Endothelial cell of umbilical vein (primary cell): ENCODE results near the gene CSH2. TPM values are rescaled to one million over a fixed set of nuclear protein-coding genes. Genes with fewer than 3 reads are reported as not detected.

Experiments
- BruUV-seq: library from RNA; stranded (reverse); fragments of 400-500 nt; replicated peaks from 2 replicates; lab custom pipeline; 2021; lab: Mats Ljungman, UMichigan
- CTCF ChIA-PET: fragments of 300-600, 350-600 bp; sonication (Branson Sonifier 250); formaldehyde crosslinking; loops from one replicate; lab custom pipeline; 2021; ENCODE audit warnings: antibody characterized with exemption, inconsistent platforms; lab: Charles Lee
- POLR2A ChIA-PET: fragments of 300-600, 350-600 bp; sonication (Branson Sonifier 250); formaldehyde crosslinking; loops from one replicate; lab custom pipeline; 2021; ENCODE audit warnings: antibody characterized with exemption, inconsistent platforms; lab: Charles Lee
- DNase-seq: peaks from one replicate; pipeline ENCODE4 v3.0.0-alpha.2; 2011; ENCODE audit warnings: low read depth, low spot score
- FAIRE-seq: peaks from 2 replicates; lab custom pipeline; 2011; peaks lifted over from hg19 to GRCh38; lab: Jason Lieb, UNC
- H2AFZ ChIP-seq: 2 replicates; pipeline ENCODE4 v1.6.0; 2012; ENCODE audit warnings: low read depth, low read length, control low read depth, inconsistent platforms
- H3K27ac ChIP-seq: 2 replicates; pipeline ENCODE4 v1.5.1; 2011; ENCODE audit warnings: low read depth, mild to moderate bottlenecking, control low read depth, low read length, moderate library complexity; ENCODE audit not compliant: insufficient read depth
- H3K27me3 ChIP-seq, 2 experiments: 2 replicates each; pipeline versions ENCODE4 v1.6.0 to v1.6.1; 2011; ENCODE audit warnings: low read length in 2 of 2, mixed read lengths in 1 of 2; ENCODE audit not compliant: control insufficient read depth in 2 of 2, insufficient read depth in 2 of 2
- H3K36me3 ChIP-seq, 2 experiments: 2 replicates in 1 of 2; 3 replicates in 1 of 2; pipeline ENCODE4 v1.5.1; 2011; ENCODE audit warnings: low read length in 2 of 2, mild to moderate bottlenecking in 1 of 2, moderate library complexity in 1 of 2; ENCODE audit not compliant: control insufficient read depth in 2 of 2, insufficient read depth in 2 of 2; ENCODE audit errors: extremely low read depth in 1 of 2
- H3K4me1 ChIP-seq: 3 replicates; pipeline ENCODE4 v1.5.1; 2011; ENCODE audit warnings: mild to moderate bottlenecking, low read length; ENCODE audit not compliant: control insufficient read depth, insufficient read depth; ENCODE audit errors: extremely low read depth
- H3K4me2 ChIP-seq: 2 replicates; pipeline ENCODE4 v1.6.1; 2011; ENCODE audit warnings: low read length, control low read depth, mixed read lengths; ENCODE audit not compliant: insufficient read depth
- H3K4me3 ChIP-seq, 3 experiments: fragments of 200-600 bp in 1 of 3; sonication (generic), shearing (Covaris generic) in 1 of 3; replicated peaks in 1 of 3; 2 replicates each; pipeline ENCODE4 v1.5.1; 2011 to 2016; ENCODE audit warnings: control low read depth in 3 of 3, low read length in 3 of 3, mild to moderate bottlenecking in 2 of 3, inconsistent platforms in 1 of 3, low read depth in 1 of 3, moderate library complexity in 1 of 3; ENCODE audit not compliant: insufficient read depth in 1 of 3
- H3K79me2 ChIP-seq: 2 replicates; pipeline ENCODE4 v1.6.0; 2012; ENCODE audit warnings: low read length, inconsistent platforms; ENCODE audit not compliant: control insufficient read depth, insufficient read depth
- H3K9ac ChIP-seq: replicated peaks from 2 replicates; pipeline ENCODE3; 2011; ENCODE audit warnings: low read length, control low read depth; ENCODE audit not compliant: insufficient read depth; ENCODE audit errors: extremely low read depth
- H3K9me1 ChIP-seq: replicated peaks from 3 replicates; pipeline ENCODE4 v1.6.0; 2011; ENCODE audit warnings: mild to moderate bottlenecking, low read length; ENCODE audit not compliant: control insufficient read depth, insufficient read depth; ENCODE audit errors: extremely low read depth
- H3K9me3 ChIP-seq: replicated peaks from 2 replicates; pipeline ENCODE4 v1.5.1; 2012; ENCODE audit warnings: low read length, inconsistent platforms; ENCODE audit not compliant: control insufficient read depth, insufficient read depth
- H4K20me1 ChIP-seq: replicated peaks from 2 replicates; pipeline ENCODE3; 2011; ENCODE audit warnings: mild to moderate bottlenecking, low read length; ENCODE audit not compliant: control insufficient read depth, insufficient read depth; ENCODE audit errors: extremely low read depth
- EZH2 ChIP-seq: IDR thresholded peaks from 2 replicates; pipeline ENCODE4 v1.6.1; 2012; ENCODE audit warnings: borderline replicate concordance, low read depth, mild to moderate bottlenecking, moderate library complexity, low read length, inconsistent platforms; ENCODE audit not compliant: severe bottlenecking
- FOS ChIP-seq: IDR thresholded peaks from 2 replicates; pipeline ENCODE4 v1.6.1; 2011; ENCODE audit warnings: mild to moderate bottlenecking, low read length, moderate library complexity, borderline replicate concordance; ENCODE audit not compliant: insufficient read depth
- GATA2 ChIP-seq: IDR thresholded peaks from 2 replicates; pipeline ENCODE4 v1.7.0; 2011; ENCODE audit warnings: low read depth, mild to moderate bottlenecking, moderate library complexity, mixed read lengths, low read length; ENCODE audit not compliant: insufficient read length, insufficient read depth
- JUN ChIP-seq: IDR thresholded peaks from 2 replicates; pipeline ENCODE4 v1.6.1; 2011; ENCODE audit warnings: borderline replicate concordance, low read depth; ENCODE audit not compliant: insufficient read length, insufficient read depth
- MYC ChIP-seq: IDR thresholded peaks from one replicate; pipeline ENCODE4 v1.6.1; 2011; ENCODE audit warnings: mild to moderate bottlenecking, low read depth, low read length
- POLR2A ChIP-seq: IDR thresholded peaks from 2 replicates; pipeline ENCODE4 v1.6.1; 2012; ENCODE audit warnings: low read depth, mild to moderate bottlenecking, control low read depth, low read length
- POLR2AphosphoS5 ChIP-seq: IDR thresholded peaks from 2 replicates; pipeline ENCODE4 v1.6.1; 2012; ENCODE audit warnings: low read depth, mild to moderate bottlenecking, control low read depth, low read length, moderate library complexity; ENCODE audit not compliant: insufficient read depth
- dilution Hi-C: fragments of 300-500 bp; cut with MboI; formaldehyde crosslinking; loops from one replicate; pipeline ENCODE4 v1.15.0; 2019; ENCODE audit warnings: low sequenced_read_pairs; ENCODE audit not compliant: extremely low pct_ligation_motif_present
- intact Hi-C: fragments of 100-400 bp; cut with micrococcal nuclease; formaldehyde crosslinking; loops from one replicate; pipeline ENCODE4 v1.10.0; 2022
- polyA plus RNA-seq, 4 experiments: library from polyadenylated mRNA; depleted of rRNA in 3 of 4; stranded (reverse) in 3 of 4; unstranded in 1 of 4; fragments of >200 nt; gene quantifications; 2 replicates each; pipeline versions ENCODE4 v1.2.1 to v1.2.3, GENCODE V29; 2011 to 2012; ENCODE audit warnings: missing spikeins in 1 of 4
- total RNA-seq: library from RNA; stranded (reverse); gene quantifications from 2 replicates; pipeline ENCODE4 v1.2.3, GENCODE V29; 2021
- TF ChIP-seq, protein P1 (sequence below): IDR thresholded peaks from 2 replicates; pipeline ENCODE4 v1.6.1; 2011; ENCODE audit not compliant: insufficient read depth, insufficient read length
- TF ChIP-seq, protein P2 (sequence below), 2 donors: IDR thresholded peaks; 1 replicate in 1 of 2; 2 replicates in 1 of 2; pipeline ENCODE4 v1.5.1; 2011; ENCODE audit warnings: low read length in 2 of 2, mild to moderate bottlenecking in 2 of 2, moderate library complexity in 2 of 2, control low read depth in 1 of 2, inconsistent platforms in 1 of 2, low read depth in 1 of 2; ENCODE audit not compliant: insufficient read depth in 1 of 2; ENCODE audit errors: extremely low read depth in 1 of 2

CSH2 gene
- total and polyA plus RNA-seq, 2 donors (not counting 3 experiments of a cell fraction or from before 2014, with no cell fraction given), result not detected

DNA sequence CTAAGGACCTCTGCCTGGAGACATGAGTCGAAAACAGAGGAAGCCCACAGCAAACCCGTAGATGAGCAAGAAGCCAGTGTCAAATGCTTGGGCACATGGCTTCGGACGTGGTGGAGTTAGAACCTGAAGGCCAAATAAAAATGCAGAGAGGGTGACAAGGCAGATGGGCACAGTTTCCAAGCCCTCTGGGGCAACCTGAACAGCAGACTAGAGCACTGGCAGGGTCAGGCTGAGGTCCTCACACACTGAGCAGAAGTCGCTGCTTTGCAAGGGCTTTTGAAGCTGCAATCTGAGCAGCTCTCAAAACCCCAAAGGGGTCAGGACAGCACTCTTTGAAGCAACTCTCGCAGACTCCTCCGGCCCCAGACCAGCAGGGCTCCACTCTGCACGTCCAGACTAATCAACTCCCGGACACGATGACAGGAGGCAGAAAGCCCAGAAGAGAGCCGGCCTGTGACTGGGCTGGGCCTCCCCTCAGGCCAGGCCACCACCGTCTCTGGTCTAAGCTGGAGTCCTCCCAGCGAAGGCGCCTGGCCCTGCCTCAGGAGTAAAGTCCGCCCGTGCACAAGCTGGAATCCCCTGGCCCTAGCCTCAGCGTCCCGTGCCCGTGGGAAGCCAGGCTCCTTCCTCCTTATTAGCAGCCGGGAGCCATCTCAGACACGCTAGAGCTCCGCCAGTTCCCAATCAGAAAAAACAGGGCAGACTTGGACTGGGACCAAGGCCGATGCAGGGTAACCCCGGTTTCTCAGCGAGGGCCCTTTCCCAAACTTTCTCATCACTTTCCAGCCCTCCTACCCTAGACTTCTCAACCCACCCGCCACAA lies 31.9 kb downstream of the CSH2 start:
- dilution Hi-C loops (no loop called here), intact Hi-C loops (loop anchor here (1.0 kb wide), 1 partner anchor 14 kb away; the partner anchor contains the start of genes FTSJ3 and PSMC5)
- no TSS peak for BruUV-seq
- peaks cover 24% of the 10 kb centered on the region for H3K4me1 ChIP-seq
- peak overlapping the region; percentile 38 for H3K27ac ChIP-seq
- no peaks in the 10 kb centered on the region for H3K9me3 ChIP-seq
- FAIRE-seq (peak; percentile 79), DNase-seq (peak; percentile 56)
- ChIA-PET CTCF (interaction anchor here (0.6 to 1.2 kb wide), 6 partner anchors 8 to 25 kb away, joined by 3 to 4 read pairs (median 3); partner anchors contain the start of gene PSMC5), POLR2A (no interaction called here)
- H3K4me3 ChIP-seq, result peak overlapping the region; percentile 56 to 86 (median 77)
- no peaks in the 10 kb centered on the region for H4K20me1 ChIP-seq
- peak overlapping the region; percentile 75 for H3K9ac ChIP-seq
- peak overlapping the region; percentile 84 for H3K4me2 ChIP-seq
- peaks cover 43% of the 10 kb centered on the region for H3K79me2 ChIP-seq
- no peaks in the 10 kb centered on the region for H3K27me3 ChIP-seq
- H3K9me1 ChIP-seq, result no peaks in the 10 kb centered on the region
- no peaks in the 10 kb centered on the region for H3K36me3 ChIP-seq
- H2AFZ ChIP-seq, result peak overlapping the region; percentile 70
- TF ChIP-seq EZH2 (no peak), FOS (no peak), JUN (no peak), POLR2A (no peak)

DNA sequence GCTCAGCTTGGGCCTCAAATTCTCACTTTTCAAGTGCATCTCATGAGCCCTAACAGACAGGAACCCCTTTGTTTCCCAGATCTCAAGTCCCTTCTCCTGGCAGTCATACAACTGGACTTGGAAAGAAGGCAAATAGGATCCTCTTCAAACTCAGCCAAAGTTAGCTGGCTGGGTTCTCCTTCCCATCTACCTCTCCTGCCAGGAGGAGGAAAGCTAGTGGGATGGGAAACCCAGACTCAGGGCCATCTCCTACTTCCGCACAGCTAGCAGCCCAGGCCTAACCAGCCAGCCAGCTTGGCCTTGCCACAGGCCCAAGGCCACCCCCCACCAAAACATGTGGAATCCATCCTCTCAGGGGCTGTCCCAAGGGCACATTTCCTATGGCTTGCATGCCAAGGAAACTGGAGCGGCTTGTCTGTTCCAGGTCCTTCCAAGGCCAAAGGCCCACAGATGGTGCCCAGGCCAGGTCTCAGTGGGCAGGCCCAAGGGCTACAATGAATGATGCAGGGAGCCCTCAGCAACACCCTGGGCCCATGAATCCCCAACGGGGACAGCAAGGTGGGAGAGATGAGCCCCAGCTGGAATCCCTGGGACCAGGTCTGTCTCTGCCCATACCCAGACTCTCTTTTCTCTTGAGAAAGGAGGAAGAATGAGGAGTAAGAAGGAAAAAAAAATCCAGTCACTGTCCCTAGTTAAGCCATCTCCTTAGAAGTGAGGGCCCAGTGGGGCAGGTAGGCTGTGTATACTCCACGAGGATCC lies 32.7 kb downstream of the CSH2 start:
- CTCF ChIA-PET, result interaction anchor here (1.1 to 2.0 kb wide), 4 partner anchors 8 to 25 kb away, joined by 3 to 5 read pairs (median 4); partner anchors contain the start of gene PSMC5
- Histone ChIP-seq H2AFZ (no peak overlapping the region), H4K20me1 (no peaks in the 10 kb centered on the region), H3K27ac (no peak overlapping the region), H3K4me3 (peak overlapping the region in 1 of 3 experiments; percentile 77), H3K4me1 (peaks cover 24% of the 10 kb centered on the region), H3K36me3 (peaks cover 0 to 2% of the 10 kb centered on the region in 2 experiments), H3K9me1 (no peaks in the 10 kb centered on the region), H3K27me3 (no peaks in the 10 kb centered on the region), H3K9ac (no peak overlapping the region), H3K79me2 (peaks cover 43% of the 10 kb centered on the region), H3K9me3 (no peaks in the 10 kb centered on the region), H3K4me2 (peak overlapping the region; percentile 84)
- FAIRE-seq (no peak), DNase-seq (no peak)
- no peak for TF ChIP-seq GATA2
- TF ChIP-seq, protein P1, sequence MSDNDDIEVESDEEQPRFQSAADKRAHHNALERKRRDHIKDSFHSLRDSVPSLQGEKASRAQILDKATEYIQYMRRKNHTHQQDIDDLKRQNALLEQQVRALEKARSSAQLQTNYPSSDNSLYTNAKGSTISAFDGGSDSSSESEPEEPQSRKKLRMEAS, result no peak
- TF ChIP-seq MYC, result no peak
- TF ChIP-seq JUN, result no peak
- TF ChIP-seq, protein P2, sequence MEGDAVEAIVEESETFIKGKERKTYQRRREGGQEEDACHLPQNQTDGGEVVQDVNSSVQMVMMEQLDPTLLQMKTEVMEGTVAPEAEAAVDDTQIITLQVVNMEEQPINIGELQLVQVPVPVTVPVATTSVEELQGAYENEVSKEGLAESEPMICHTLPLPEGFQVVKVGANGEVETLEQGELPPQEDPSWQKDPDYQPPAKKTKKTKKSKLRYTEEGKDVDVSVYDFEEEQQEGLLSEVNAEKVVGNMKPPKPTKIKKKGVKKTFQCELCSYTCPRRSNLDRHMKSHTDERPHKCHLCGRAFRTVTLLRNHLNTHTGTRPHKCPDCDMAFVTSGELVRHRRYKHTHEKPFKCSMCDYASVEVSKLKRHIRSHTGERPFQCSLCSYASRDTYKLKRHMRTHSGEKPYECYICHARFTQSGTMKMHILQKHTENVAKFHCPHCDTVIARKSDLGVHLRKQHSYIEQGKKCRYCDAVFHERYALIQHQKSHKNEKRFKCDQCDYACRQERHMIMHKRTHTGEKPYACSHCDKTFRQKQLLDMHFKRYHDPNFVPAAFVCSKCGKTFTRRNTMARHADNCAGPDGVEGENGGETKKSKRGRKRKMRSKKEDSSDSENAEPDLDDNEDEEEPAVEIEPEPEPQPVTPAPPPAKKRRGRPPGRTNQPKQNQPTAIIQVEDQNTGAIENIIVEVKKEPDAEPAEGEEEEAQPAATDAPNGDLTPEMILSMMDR (IDR thresholded peaks at IDR 0.05; ENCODE audit: extremely low read depth in 1 of 2, insufficient read depth in 1 of 2, low read depth in 1 of 2, low read length in 2 of 2), result no peak
- TF ChIP-seq EZH2, result no peak
- TF ChIP-seq FOS, result no peak
- no peak for TF ChIP-seq POLR2AphosphoS5
- TF ChIP-seq POLR2A, result no peak
- intact Hi-C loops (loop anchor here (1.0 kb wide), 1 partner anchor 13 kb away; the partner anchor contains the start of genes FTSJ3 and PSMC5), dilution Hi-C loops (no loop called here)
- POLR2A ChIA-PET, result no interaction called here
- BruUV-seq, result TSS peak; percentile 13
